ENCODE data around the gene MED4.
"Not testable (repeated sequence)": the region's sequence is repeated elsewhere in the genome, so short reads cannot be mapped to it uniquely, and the experiment has no call there.

The MED4 gene

DNA sequence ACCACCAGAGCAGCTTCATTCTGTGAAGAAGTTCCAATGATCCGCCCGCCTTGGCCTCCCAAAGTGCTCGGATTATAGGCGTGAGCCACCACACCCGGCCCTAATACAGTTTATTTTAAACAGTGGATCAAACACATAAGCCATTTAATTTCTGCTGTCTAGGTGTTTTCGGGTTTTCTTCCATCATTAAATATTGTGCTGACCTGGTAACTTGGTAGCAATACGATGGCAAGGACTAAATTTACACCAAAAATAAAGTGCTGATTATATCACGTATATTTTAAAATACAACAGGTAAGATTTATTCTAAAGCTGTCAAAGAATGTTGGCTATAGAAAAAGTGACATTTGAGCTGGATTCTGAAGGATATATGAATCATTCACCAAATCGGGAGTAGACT, 1.3 kb downstream of the MED4 start:
- no peak for DNase-seq

DNA sequence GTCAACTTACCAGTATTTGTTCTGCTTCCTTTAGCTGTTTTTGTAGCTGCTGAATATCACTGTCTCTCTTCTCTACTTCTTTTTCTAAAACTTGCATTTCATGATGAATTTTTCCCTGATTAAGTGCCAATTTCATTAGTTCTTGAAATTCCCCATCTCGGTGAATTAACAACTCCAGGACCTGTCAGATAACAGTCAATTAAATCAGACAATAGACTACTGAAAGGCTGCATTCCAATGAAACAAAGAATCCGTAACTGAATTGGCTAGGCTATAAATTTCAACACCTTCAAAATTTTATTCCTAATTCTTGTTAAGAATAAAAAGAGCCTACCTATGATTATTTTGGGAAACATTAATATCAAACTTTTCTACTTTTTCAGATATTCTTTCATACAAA, 8.6 kb downstream of the MED4 start:
- DNase-seq: no peak

DNA sequence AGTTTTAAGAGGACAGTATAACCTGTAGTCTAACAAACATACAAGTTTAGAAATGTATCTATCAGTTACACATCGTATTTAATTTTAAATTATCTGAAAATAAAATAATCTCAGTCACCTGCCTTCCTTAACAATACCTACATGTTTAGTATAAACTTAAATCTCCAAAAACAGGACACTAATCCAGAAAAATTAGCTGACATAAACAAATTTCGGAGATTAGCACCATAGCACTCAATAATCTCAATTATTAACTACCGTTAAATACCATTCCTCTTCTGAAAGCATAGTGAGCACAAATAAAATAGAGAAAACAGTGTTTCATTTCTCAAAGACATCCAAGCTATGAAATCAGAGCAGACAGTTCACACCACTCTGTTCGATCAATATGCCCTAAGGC, 13.2 kb downstream of the MED4 start:
- DNase-seq: no peak

DNA sequence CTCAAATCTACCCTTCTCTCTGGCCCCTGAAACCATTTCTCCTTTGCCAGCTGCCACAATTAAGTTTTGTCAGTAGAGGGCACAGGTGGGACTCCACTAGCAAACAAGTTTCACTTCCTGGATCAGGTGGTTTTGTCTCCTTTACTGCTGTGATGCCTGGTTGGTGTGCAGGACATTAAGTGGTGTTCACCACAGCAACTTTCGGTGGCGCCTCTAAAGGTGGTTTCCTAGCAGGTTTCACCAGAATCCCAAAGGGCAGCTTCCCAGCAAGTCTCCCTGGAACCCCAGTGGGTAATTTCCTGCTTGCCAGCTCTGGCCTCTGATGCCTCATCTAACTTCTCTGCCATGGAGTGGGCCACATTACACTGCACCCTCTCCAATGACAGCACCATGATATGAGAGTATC, 16.6 kb downstream of the MED4 start:
- peak; percentile 41 to 43 for DNase-seq

DNA sequence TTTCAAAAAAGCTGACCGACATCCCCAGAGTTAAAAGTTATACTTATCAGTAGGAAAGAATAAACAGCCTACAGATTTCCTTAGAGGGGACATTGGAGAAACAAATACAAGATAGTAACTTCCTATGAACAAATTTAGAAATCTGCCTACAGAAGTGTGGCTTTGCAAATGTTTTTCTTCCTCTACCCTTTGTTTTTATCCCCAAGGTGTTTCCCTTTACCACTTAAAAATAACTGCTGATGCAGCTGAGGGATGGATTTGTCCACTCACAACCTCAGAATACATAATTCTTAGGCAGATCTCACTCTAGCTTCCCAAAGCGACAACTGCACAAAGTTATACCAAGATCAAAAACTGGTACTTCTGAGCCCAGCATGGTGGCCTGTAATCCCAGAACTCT, 20.9 kb downstream of the MED4 start:
- no peak for DNase-seq

DNA sequence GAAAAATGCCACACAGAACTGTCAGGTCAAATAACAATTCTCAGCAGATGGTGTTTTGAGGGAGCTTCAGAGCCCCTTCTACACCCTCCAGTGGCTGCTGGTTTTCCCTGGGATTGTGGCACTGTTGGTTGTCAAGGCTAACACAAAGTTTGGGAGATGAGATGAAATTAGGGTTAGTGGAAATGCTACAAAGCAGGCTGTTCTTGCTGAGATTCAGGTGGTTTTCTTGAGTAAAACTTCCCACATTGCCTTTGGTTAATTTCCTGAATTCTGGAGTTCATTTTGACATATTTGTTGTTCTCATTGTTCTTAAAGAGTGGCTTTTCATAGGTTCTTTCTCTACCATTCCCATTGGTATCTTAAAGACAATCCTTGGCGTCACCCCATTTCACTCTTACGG, 22.1 kb downstream of the MED4 start:
- DNase-seq: no peak

DNA sequence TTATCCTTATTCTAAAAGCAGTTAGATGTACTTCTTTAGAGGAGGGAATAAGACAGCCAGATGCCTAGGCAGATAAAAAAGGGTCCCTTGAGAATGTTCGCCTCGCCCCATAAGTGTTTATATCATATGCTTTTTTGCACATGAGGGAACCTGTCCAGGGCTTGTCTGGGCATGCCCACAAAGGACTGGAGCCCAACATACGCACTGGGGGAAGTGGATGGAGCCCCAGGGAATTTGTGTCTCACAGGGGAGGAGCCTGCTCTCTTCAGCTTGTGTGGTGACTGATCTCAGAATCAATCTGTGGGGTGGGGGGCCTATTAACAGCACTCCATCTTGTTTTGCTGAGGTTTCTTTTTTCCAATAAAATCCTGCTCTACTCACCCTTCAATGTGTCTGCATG, 22.6 kb downstream of the MED4 start:
- DNase-seq: no peak

DNA sequence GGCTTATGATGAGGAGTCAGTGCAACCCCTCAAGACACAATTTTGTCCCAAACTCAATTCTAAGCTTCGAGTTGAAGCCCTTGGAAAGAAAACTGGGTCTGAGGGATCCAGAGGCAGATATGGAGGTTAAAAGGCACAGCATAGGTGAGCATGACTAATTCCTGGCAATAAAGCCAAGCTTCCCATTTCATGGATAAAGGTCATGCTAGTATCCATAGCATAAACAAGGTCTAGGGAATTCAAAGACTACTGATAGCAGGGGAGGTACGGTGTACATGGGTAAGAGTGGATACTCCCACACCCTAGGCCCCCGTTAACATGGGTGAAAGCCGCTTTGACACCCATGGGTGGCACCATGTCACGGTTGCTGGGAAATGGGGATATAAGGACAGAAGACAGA, 24.0 kb downstream of the MED4 start:
- no peak for DNase-seq

DNA sequence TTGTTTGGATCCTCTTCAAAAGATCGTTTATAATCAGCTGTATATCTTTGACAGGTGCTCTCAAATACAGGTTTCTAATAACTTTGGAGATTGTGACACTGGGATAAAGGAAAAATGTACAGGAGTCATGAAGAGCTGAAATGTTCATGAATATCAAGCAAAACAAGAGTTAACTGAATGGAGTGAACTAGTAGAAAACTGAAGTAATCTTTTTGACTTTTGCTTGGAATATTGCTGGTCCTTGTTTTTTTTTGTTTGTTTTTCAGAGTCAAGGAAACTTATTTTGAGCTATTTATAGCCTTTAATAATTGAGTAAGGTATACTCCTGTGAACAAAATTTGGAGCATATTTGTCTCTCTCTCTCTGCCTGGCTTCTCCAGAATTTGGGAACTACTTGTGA, 25.3 kb downstream of the MED4 start:
- DNase-seq: no peak

DNA sequence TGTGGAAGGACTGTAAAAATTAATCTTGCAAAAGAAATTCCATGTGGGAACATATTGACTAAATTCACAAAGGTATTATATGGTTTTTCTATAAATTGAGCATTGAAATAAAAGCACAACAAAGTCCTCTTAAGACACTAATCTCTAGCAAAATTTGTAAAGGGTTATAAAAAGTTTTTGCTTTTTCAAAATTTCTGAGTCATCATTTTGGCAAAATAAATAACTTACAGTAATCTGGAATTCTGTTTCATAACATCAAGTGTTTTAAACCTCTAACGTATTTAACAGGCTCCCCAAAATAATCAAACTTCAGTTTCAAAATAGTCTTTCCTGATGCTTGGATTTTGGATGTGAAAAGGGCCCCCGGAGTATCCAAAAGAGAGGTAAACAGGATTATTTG, 26.0 kb downstream of the MED4 start:
- DNase-seq: no peak

DNA sequence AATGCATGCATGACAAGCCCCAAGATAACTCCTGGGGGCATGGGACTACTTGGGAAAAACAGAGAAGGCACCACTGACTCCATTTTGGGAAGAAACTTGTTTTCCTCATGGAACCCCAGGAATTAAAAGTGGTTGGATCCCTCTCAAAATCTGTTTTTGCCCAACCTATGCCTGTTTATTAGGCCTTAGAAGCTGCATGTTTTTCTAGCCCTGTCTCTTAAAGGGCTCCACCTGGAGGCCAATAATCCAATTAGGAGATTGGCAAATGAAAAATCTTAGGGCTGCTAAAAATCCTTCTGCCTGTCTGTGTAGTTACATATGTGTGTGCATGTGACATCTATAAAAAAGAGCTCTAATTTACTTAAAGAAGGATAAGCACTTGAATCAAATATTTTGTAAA, 26.9 kb downstream of the MED4 start:
- DNase-seq: no peak

DNA sequence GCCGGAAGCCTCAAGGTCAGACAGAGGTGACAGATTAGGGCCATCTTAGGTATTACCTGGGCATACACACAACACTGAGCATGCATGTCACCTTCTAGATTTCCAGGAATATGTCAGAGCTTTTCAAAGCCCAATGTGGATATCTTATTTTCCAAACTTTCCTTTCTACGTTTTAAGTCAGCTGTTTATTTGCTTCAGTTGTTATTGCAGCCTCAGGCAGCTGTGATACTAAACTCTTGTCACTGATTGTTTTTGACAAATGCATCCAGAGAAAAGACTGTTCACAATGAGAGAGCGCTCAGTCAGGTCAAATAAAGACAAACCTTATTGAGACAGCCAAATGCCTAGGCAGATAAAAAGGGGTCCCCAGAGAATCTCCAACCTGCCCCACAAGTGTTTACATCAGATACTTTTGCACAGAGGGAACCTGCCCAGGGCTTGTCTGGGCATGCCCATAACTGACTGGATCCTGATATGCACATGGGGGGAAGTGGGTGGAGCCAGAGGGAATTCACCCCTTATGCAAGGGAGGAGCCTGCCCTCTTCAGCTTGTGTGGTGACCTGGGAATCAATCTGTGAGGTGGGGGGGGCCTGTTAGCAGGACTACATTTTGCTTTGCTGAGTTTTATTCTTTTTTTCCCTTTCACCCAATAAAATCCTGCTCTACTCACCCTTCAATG, 28.5 kb downstream of the MED4 start:
- DNase-seq: peak in 1 of 2 donors; percentile 10

DNA sequence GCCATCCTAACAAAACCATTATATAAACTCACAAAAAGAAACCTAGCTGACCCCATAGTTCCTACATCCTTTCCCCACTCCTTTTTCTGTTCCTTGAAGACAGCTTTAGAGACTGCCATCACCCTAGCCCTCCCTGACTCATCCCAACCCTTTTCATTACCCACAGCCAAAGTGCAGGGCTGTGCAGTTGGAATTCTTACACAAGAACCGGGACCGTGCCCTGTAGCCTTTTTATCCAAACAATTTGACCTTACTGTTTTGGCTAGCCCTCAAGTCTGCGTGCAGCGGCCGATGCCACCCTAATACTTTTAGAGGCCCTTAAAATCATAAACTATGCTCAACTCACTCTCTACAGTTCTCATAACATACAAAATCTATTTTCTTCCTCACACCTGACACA, 35.0 kb downstream of the MED4 start:
- not testable (repeated sequence) for DNase-seq

DNA sequence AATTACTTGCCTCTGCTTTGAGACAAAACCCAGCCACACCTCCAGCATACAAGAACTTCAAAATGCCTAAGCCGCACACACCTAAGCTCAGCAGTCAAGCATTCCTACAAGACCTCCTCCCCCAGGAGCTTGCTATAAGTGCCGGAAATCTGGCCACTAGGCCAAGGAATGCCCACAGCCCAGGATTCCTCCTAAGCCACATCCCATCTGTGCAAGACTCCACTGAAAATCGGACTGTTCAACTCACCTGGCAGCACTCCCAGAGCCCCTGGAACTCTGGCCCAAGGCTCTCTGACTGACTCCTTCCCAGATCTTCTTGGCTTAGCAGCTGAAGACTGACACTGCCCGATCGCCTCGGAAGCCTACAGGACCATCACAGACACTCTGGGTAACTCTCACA, 36.4 kb downstream of the MED4 start:
- DNase-seq: not testable (repeated sequence)

DNA sequence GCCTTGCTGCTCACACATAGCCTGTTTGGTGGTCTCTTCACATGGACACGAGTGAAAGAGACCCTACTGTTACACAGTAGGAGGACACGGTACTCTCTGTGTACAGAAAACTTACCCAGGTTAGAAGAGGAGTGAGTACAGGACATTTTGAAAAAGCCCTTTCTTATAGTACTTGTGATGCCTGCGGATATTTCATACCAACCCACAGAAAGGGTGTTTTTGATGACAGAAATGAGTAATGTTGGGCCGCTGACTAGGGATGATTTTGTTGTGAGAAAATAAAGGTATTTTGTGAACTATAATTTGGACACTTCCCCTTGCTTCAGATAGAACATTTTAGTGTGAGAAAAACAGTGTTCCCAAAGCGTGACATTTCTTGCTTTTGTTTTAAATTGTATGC, 39.2 kb downstream of the MED4 start:
- DNase-seq: no peak

DNA sequence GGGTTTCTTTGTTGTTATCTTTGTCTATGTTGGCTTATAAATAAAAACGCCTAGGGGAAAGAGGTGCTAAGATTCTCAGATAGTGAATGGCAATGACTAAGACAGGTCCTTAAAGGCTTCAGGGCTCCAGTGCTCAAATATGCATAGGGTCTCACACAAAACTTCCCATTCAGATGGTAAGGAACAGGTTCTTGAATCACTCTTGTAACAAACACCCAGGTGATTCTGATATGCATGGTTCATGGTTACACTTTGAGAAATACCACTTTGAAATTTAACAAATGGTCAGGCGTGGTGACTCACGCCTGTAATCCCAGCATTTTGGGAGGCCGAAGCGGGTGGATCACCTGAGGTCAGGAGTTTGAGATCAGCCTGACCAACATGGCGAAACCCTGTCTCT, 40.3 kb downstream of the MED4 start:
- no peak for DNase-seq

DNA sequence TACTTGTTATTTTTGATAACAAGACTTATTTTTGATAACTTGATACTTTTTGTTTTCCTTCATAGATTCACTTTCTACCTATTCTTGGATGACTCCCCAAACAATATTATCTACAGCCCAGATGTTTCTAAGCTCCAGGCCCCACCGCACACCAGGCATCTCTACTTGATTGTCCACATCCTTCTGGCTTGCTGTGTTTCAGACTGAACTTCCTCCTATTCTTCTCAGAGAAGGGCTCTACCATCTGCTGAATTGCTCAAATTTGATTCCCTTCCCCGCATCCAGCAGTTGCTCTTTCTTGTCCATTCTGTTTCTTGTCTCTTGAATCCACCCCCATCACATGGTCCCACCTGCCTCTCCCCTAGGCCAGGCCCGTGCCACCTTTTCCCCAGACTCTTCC, 44.4 kb downstream of the MED4 start:
- DNase-seq: no peak

DNA sequence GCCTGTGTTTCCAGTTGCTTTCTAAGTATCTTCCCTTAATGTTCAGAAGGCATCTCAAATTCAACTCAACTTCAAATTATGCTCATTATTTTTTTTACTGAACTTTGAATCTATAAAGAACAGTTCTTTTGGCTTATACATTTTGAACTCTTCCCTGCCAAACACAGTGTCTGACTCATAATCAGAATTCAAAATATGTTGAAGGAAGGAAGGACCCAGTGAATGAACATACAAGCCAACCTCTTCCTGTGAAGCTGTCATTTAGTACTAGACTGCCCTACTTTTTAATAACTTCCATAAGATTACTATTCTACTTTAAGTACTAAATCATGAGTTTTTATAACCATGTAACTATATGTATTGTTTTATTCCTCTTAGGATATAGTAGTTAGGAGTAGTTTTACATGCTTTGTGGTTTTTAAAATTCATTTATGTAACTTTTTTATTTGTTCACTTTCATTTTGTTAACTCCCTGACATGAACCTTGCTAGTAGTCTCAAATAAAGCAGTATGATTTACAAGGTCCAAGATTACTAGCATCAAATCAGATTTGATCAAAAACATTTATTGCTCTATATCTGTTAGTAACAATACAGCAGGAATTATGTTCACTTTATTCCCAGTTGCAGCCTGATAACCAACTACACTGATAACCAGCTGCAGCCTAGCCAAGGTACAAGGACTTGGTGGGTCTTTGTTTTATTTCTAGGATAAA, 51.0 kb downstream of the MED4 start:
- DNase-seq: peak in 1 of 2 donors; percentile 7

DNA sequence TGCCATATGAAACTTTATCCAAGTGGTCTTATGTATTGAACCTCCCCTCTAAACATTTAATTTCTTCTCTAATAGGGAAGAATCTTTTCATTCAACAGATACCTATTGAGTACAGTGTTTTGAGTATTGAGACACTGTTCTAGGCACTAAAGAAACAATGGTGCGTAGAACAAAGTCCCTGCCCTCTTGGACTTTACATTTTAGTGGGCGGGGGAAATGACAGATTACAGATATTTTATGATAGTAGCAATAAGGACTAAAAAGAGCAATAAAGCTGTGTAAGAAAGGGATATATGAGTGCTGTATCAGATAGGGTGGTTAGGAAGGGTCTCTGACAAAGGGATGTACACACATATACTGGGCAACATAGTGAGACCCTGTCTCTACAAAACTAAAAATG, 52.0 kb downstream of the MED4 start:
- DNase-seq: no peak

DNA sequence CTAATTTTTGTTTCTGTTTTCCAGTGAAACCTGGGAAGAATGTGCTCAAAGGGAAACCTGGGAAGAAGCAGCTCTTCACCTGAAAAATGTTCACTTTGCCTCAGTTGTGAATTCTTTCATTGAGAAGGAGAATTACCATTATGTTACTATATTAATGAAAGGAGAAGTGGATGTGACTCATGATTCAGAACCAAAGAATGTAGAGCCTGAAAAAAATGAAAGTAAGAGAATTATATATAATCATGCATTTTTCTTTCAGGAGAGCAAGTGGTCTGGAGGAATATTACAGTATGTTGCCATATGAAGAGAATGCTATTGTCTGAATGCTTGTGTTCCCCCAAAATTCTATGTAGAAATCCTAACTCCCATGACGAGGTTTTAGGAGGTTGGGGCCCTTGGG, 54.0 kb downstream of the MED4 start:
- no peak for DNase-seq

DNA sequence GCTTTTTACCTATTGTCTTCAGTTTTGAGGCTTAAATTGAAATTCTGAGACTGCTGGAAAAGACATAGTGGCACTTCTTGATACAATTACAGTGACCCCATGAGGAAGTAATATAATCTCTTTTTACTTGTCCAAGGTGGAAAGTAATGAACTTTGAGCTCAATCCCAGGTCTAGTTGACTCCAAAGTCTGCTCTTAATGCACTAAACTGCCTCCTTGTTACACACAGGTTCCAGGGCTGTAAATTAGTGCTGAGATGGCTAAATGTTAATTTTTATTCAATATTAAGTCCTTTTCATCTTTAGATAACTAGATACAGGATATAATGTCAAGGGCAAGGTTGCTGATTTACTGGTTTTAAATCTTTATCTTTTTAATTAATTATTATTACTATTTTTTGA, 54.9 kb downstream of the MED4 start:
- DNase-seq: no peak

DNA sequence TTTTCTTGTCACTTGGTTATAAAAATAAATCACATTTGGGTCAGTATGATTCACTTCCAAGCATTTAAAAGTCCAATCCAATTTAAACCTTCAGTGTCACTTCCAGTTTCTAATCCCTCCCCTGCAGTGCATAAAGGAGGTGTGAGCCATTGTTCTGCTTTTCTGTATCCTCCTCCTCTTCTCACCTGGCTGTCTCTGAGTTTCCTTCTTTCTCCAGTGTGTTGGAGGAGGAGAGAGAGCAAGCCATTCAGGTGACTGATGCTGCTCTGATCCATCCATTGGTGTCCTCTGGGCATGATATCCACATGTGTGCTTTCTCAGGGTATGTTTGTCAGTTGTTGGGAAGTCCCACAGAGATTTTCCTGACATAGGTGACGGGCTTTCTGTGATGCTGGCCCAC, 56.1 kb downstream of the MED4 start:
- DNase-seq: peak in 1 of 2 donors; percentile 1

DNA sequence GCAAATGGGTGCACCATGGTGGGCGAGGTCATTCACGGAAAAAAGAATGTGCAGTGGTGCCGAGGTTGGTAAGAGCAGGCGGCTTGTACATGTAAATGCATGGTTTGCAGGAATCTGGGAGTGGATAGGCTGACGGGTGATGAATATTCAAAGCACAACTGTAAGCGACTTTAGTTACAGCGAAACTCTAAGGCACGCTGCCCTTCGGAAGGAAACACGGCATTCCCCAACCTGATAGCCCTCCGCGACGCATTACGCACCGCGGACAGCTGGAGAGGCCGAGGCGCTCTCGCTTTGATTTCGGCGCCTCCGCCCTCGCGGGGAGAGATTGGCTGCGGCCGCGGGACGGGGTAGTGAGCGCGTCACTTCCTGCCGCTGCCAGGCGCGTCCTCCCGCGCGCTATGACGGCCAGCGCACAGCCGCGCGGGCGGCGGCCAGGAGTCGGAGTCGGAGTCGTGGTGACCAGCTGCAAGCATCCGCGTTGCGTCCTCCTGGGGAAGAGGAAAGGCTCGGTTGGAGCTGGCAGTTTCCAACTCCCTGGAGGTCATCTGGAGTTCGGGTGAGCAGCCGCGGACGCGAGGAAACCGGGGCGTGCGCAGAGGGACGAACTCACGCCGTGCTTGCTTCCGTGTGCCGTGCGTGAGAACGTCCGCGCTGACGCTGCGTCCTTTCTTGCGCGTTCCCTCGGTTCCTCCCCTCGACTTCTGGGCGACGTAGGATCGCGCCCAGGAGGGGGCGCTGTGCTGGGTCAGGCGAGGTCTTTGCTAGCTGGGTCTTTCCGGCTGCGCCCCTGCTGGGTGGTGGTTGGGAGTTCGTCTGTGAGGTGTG, 57.3 kb downstream of the MED4 start, which contains the start of gene NUDT15:
TSS of gene NUDT15 (plus strand) at position 381 of the 828 bp plus-strand sequence. CDS start at position 402, 21 bp downstream.
- peak; percentile 95 to 97 for DNase-seq

DNA sequence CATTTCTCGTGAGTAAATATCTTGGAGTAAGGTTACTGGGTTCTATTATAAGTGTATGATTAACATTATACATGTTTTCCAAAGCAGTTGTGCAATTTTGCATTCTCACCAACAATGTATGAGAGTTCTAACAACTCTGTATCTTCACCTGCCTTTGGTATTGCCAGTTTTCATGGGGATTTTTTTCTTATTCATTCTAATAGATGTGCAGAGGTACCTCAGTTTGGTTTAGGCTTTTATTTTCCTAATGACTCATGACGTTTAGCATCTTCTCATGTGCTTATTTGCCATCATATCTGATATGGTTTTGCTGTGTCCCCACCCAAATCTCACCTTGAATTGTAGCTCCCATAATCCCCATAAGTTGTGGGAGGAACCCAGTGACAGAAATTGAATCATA, 65.0 kb downstream of the MED4 start:
- no peak for DNase-seq

Data from CD4-positive, alpha-beta T cell treated with Interleukin-4 for 1 hour (primary cell).